Spleen (tissue), 11 donors: Measurements from ENCODE around the gene CMSS1. TPM values are rescaled to one million over a fixed set of nuclear protein-coding genes. Genes with fewer than 3 reads are reported as not detected.

Experiments
- DNase-seq: peaks from one replicate; pipeline ENCODE4 v3.0.0-alpha.2; 2020
- H3K27ac ChIP-seq, 8 donors: fragments of 200-600 bp; sonication (generic) in 7 of 8; 1 replicate in 4 of 8; 2 replicates in 4 of 8; pipeline versions ENCODE4 v1.5.0 to v1.8.0; 2016 to 2021; ENCODE audit warnings: inconsistent platforms in 4 of 8, mild to moderate bottlenecking in 4 of 8, moderate library complexity in 1 of 8
- H3K27me3 ChIP-seq, 7 donors: fragments of 200-600 bp; sonication (generic) in 6 of 7; replicated peaks in 1 of 7; 1 replicate in 4 of 7; 2 replicates in 3 of 7; pipeline versions ENCODE4 v1.5.0 to v1.8.0; 2016 to 2021; ENCODE audit warnings: inconsistent platforms in 3 of 7, mild to moderate bottlenecking in 1 of 7
- H3K36me3 ChIP-seq, 6 donors: fragments of 200-600 bp; sonication (generic) in 5 of 6; 1 replicate in 4 of 6; 2 replicates in 2 of 6; pipeline versions ENCODE4 v1.5.0 to v1.8.0; 2016 to 2021; ENCODE audit warnings: inconsistent platforms in 2 of 6
- H3K4me1 ChIP-seq, 6 donors: fragments of 200-600 bp; sonication (generic) in 5 of 6; 1 replicate in 3 of 6; 2 replicates in 3 of 6; pipeline versions ENCODE4 v1.5.0 to v1.8.0; 2016 to 2021; ENCODE audit warnings: inconsistent platforms in 3 of 6
- H3K4me3 ChIP-seq, 8 donors: fragments of 200-600 bp; sonication (generic) in 7 of 8; 1 replicate in 4 of 8; 2 replicates in 4 of 8; pipeline versions ENCODE4 v1.5.0 to v1.8.0; 2016 to 2021; ENCODE audit warnings: inconsistent platforms in 4 of 8, mild to moderate bottlenecking in 4 of 8, moderate library complexity in 2 of 8
- H3K9me3 ChIP-seq, 8 donors: fragments of 200-600 bp; sonication (generic) in 7 of 8; 1 replicate in 4 of 8; 2 replicates in 4 of 8; pipeline versions ENCODE4 v1.5.0 to v1.8.0; 2016 to 2021; ENCODE audit warnings: inconsistent platforms in 4 of 8
- CTCF ChIP-seq, 11 experiments: fragments of 200-600 bp in 7 of 11; fragments of 450-650 bp in 4 of 11; sonication (generic) in 4 of 11; IDR thresholded peaks in 8 of 11; conservative IDR thresholded peaks in 3 of 11; 1 replicate in 7 of 11; 2 replicates in 4 of 11; pipeline versions ENCODE4 v1.4.0 to v1.8.0; 2016 to 2021; ENCODE audit warnings: antibody characterized with exemption in 11 of 11, inconsistent platforms in 4 of 11, mild to moderate bottlenecking in 1 of 11
- POLR2A ChIP-seq, 3 donors: fragments of 450-650 bp; IDR thresholded peaks; one replicate each; pipeline ENCODE4 v1.5.1; 2017; ENCODE audit warnings: antibody characterized with exemption in 3 of 3, mild to moderate bottlenecking in 1 of 3
- POLR2AphosphoS5 ChIP-seq, 3 donors: sonication (generic); formaldehyde crosslinking; IDR thresholded peaks; one replicate each; pipeline ENCODE4 v1.5.1; 2017; ENCODE audit warnings: antibody characterized with exemption in 3 of 3
- WGBS, 5 donors: extraction: QIAGEN DNeasy Blood & Tissue Kit in 3 of 5; methylation state at CpG; one replicate each; pipeline versions ENCODE4 v1.1.5 to v1.1.7; 2013 to 2018; 5-methylcytosine and 5-hydroxymethylcytosine counted together
- intact Hi-C: fragments of 100-400 bp; cut with DNase I; formaldehyde crosslinking; loops from one replicate; pipeline ENCODE4 v1.15.0; 2023; ENCODE audit warnings: low total_unique reads
- polyA plus RNA-seq, 3 donors: library from polyadenylated mRNA; stranded (reverse); fragments of 200-250 nt; gene quantifications; one replicate each; pipeline ENCODE4 v1.2.1, GENCODE V29; 2013
- total RNA-seq, 7 donors: library from RNA; depleted of rRNA in 3 of 7; stranded (reverse); fragments of >200 nt in 3 of 7; fragmentation: NEBNext Ultra II Directional in 4 of 7; extraction: Animal tissue kit (Norgen Biotek cat#: 25700) in 4 of 7; gene quantifications; one replicate each; pipeline versions ENCODE4 v1.1.0 to v1.2.1, GENCODE V29; 2016 to 2021
- donor health status: healthy with polysubstance abuse.
- donor health status: DM: no; HTN: no; CAD: no; lungs with moderate emphysema.
- donor health status: DM: no; HTN: no; CAD: no.
- donor health status: Bipolar disorder and iron deficiency.
- donor health status: healthy.
- donor health status: DM: no; HTN: no; CAD: no.
- donor health status: DM: yes; HTN: yes; CAD: no.

Gene CMSS1
- total and polyA plus RNA-seq, 10 donors, result 6.9 to 30.1 (median 20.0) TPM

DNA sequence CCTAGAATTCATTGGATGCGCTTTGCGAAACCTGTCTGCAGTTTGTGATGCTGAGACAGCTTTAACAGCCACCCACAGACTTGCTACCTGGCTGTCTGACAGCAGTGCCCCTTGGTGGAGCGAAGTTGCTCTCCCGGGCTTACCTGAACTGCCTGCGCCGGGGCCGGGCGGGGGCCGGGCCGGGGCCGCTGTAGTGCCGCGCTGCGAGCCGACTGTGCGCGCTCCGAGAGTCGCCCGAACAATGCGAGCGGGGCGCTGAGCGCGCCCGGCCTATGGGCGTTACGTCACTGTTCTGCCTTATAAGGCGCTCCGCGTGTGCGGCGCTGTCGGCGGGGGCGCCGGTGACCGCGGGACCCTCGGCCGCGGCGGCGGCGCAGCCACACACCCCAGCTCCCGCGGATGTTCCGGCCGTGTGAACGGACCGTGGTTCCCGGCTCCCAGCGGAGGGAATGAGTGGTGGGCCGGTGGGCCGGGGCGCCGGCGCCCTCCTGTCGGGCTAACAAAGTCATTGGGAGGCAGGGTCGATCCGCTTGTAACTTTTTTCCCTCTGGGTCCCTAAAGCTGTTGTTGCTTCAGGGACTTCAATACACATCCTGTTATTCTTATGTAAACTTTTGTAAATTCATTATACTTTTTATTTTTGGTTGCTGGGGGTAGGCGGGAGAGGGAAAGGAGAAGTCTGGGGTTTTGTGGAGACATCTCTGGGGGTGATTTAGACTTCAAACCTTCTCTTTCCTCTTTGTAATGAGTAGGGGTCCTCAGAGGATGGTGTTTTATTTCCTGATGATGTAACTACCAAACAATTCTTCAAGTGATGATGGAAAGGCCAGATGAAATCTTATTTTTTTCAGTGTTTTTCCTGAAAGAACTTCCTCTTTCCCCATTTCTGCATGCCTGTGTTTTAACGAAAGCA, 58.5 kb downstream of the CMSS1 start:
- peaks cover 0 to 13% (median 0%) of the 10 kb centered on the region in 7 donors for H3K27me3 ChIP-seq
- H3K9me3 ChIP-seq, result no peaks in the 10 kb centered on the region
- peak overlapping the region; percentile 34 to 73 (median 51) for H3K4me3 ChIP-seq
- peak in 3 of 11 experiments; percentile 16 to 21 (median 17) for TF ChIP-seq CTCF (IDR thresholded peaks at IDR 0.05 in 8 of 11, conservative IDR thresholded peaks at IDR 0.05 in 3 of 11)
- peak in 1 of 3 donors; percentile 49 for TF ChIP-seq POLR2A (IDR thresholded peaks at IDR 0.05)
- peak; percentile 92 to 94 (median 93) for TF ChIP-seq POLR2AphosphoS5 (IDR thresholded peaks at IDR 0.05)
- intact Hi-C loops, result loop anchor here (10.0 kb wide), 1 partner anchor 169 kb away; no protein-coding TSS in a partner anchor
- DNase-seq, result peak; percentile 94
- H3K27ac ChIP-seq, result peak overlapping the region; percentile 61 to 88 (median 85)
- WGBS, 5 donors, result 1 to 5% (median 2%) methylated on average over 22 to 63 of the region's 63 CpGs
- H3K36me3 ChIP-seq, result no peaks in the 10 kb centered on the region
- H3K4me1 ChIP-seq, result peaks cover 0 to 41% (median 20%) of the 10 kb centered on the region in 6 donors

DNA sequence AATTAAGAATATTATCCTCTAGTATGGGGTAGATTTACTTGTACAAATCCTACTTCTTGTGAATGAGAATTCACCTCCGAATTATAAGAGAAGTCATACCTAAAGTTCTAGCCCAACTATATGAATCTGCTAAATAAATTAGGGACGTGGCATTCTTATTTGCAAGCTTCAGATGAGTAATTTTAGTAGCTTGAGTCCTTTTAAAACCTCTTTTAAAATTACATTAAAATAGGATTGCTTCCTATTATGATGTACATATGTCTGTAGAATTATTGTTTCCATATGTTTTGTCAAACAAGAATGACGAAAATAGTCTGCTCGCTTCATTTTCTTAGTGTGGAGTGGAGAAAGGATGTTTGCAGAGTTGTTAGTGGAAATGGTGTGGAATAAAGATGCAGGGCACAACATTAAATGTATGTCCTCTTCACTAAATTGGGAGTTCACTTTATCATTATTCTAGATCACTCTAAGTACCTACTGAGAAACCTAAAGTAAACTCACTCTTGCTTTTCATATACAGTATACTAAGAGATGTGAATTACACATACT, 59.4 kb downstream of the CMSS1 start:
- Histone ChIP-seq H3K27ac (peak overlapping the region; percentile 61 to 88 (median 85)), H3K4me3 (peak overlapping the region in 1 of 8 donors; percentile 73), H3K4me1 (peaks cover 0 to 41% (median 22%) of the 10 kb centered on the region in 6 donors), H3K36me3 (no peaks in the 10 kb centered on the region), H3K27me3 (peaks cover 0 to 13% (median 0%) of the 10 kb centered on the region in 7 donors), H3K9me3 (no peaks in the 10 kb centered on the region)
- TF ChIP-seq POLR2AphosphoS5 (IDR thresholded peaks at IDR 0.05), result no peak
- no peak for TF ChIP-seq POLR2A (IDR thresholded peaks at IDR 0.05)
- TF ChIP-seq CTCF (IDR thresholded peaks at IDR 0.05 in 8 of 11, conservative IDR thresholded peaks at IDR 0.05 in 3 of 11), result no peak
- intact Hi-C loops, result loop anchor here (10.0 kb wide), 1 partner anchor 168 kb away; no protein-coding TSS in a partner anchor
- no peak for DNase-seq
- WGBS, 5 donors, result 85 to 94% (median 89%) methylated on average over 4 of the region's 4 CpGs

DNA sequence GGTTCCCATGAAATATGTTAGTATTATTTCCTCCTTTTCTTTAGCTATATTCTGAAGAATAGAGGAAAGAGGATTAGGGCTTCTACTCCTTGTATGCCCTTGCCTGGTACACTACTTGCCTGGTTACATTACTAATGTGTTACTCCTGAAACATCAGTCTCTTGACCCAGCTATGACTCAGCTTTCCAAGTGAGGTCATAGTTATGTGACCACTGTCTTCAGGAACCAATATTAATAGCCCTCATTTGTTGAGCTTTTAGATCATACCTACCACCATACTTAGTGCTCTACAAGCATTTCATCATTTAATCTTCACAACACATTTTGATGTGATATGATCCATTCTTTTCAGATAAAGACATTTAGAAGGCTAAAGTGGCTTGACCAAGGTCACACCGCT, 60.3 kb downstream of the CMSS1 start:
- no peak for DNase-seq
- intact Hi-C loops, result loop anchor here (10.0 kb wide), 1 partner anchor 167 kb away; no protein-coding TSS in a partner anchor
- Histone ChIP-seq H3K27ac (peak overlapping the region in 4 of 8 donors; percentile 23 to 88 (median 85)), H3K9me3 (no peaks in the 10 kb centered on the region), H3K4me1 (peaks cover 0 to 41% (median 22%) of the 10 kb centered on the region in 6 donors), H3K4me3 (no peak overlapping the region), H3K27me3 (peaks cover 0 to 13% (median 0%) of the 10 kb centered on the region in 7 donors), H3K36me3 (no peaks in the 10 kb centered on the region)
- WGBS, 5 donors, result 96 to 100% (median 97%) methylated on average over 1 of the region's 1 CpG
- TF ChIP-seq POLR2A (IDR thresholded peaks at IDR 0.05) (no peak), POLR2AphosphoS5 (IDR thresholded peaks at IDR 0.05) (no peak), CTCF (IDR thresholded peaks at IDR 0.05 in 8 of 11, conservative IDR thresholded peaks at IDR 0.05 in 3 of 11) (no peak)
